HG03378 (cell line): ENCODE data around the gene VSIG10.
A peak's percentile ranks its signal among the peaks of the same experiment; 100 is the strongest.
"Not testable (repeated sequence)": the region's sequence is repeated elsewhere in the genome, so short reads cannot be mapped to it uniquely, and the experiment has no call there.

ENCODE experiments used
- ATAC-seq: cut with Tn5 transposase; IDR thresholded peaks from one replicate; pipeline ENCODE4 v1.9.1; 2021; ENCODE audit warnings: mild to moderate bottlenecking, moderate library complexity; ENCODE audit not compliant: unreplicated experiment

Gene VSIG10, protein sequence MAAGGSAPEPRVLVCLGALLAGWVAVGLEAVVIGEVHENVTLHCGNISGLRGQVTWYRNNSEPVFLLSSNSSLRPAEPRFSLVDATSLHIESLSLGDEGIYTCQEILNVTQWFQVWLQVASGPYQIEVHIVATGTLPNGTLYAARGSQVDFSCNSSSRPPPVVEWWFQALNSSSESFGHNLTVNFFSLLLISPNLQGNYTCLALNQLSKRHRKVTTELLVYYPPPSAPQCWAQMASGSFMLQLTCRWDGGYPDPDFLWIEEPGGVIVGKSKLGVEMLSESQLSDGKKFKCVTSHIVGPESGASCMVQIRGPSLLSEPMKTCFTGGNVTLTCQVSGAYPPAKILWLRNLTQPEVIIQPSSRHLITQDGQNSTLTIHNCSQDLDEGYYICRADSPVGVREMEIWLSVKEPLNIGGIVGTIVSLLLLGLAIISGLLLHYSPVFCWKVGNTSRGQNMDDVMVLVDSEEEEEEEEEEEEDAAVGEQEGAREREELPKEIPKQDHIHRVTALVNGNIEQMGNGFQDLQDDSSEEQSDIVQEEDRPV

DNA sequence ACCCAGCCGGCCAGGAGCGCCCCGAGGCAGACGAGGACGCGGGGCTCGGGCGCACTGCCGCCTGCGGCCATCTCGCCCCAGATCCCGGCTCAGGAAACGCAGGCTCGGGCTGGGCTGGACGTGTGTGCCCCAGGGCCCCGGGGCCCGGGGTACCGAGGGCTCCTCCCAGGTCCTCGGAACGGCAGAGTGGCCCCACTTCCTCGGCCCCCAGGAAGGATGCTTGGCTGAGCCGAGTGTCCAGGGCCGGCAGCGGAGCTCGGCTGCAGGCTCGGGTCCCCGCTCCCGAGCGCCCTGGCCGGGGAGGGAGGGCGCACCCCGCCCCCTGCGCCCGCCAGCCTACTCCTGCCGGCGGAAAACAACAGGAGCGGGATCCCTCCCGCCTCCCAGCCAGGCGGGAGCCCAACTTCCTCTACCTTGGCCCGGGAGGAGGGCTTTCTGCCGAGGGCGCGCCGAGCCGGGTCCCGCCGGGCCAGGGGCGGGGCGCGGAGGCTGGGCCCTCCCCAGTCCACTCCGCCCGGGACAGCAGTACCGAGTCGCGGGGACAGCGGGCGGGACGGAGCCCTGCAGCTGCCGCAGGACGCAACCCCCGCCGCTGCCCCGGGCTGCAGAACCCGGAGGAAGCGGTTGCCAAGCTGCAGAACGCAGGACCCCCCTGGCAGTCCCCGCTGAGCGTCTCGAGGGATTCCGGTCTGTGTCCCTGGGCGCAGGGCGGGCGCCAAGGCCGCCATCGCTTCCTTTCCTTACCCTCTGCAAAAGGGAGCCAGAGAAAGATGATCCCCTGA, at the start of gene VSIG10:
Gene VSIG10 (minus strand): TSS at position 411 of the 782 bp plus-strand sequence. CDS start 340 bp downstream, at position 71.
- no peak for ATAC-seq

DNA sequence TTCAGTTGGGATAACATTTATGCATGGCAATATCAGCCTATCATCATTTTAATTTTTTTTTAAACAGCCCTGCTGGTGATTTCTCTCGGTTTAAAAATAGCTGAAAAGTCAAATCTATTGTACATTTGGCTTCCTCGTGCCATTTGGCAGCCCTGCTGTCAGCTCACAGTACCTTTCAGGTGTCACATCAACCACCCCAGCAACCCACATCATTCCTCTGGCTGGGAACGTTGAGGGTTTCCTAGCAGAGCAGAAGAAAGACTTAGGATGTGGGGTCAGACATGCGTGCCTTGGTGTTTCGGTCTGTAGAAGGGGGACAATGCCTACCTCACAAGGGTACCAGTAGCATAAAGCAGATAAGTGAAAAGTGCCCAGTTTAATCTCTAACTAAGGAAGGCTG, 47.9 kb upstream of the VSIG10 start:
- no peak for ATAC-seq

DNA sequence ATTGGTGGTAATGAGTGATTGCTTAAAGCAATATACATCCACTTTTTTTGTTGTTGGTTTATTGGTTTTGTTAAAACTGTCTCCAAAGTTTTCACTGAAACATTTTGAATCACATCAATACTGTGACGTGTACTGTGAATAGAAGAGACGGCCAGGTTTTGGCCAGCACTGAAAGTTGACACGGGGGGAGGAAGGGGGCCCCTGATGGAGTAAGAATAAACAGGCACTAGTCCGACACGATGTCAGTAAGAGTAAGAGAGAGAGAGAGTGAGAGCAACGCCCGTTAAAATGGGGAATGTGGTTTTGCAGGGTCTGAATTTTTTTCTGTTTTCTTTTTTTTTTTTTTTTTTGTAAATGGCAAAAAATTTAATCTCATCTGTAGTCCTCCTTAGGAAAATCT, 46.8 kb upstream of the VSIG10 start:
- ATAC-seq, result no peak

DNA sequence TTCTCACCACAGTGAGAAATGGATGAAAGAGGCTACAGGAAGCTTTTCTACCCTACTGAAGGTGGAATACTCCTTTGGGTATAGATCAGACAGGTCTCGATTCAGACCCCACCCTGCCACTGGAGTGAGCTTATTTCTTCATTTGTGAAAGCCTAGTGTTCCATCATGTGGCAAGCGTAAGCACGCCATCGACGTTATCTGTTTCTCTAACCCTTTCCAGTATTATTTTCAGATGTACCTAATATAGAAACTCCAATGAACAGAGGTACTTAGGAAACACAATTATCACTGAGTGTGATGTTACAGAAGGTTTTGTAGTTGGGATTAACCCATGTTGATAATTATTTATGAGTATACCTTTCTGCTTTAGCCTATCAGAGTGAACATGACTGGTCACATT, 44.5 kb upstream of the VSIG10 start:
- ATAC-seq, result no peak

DNA sequence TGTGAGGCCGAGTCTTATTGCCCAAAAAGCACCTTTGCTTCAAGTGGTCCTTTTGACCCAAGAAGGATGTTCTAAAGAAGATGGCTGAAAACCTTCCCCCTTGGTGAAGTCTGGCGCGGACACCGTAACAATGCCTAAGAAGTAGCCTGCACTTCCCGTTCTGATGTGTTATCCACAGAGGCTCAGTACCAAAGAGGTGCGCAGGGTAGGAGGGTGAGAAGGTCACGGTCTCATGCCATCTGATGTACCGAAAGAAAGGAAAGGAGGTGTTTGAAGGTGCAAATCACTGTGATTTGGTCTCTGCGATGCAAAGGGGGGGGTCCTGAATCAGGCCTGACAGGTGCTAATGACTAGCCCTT, 42.0 kb upstream of the VSIG10 start:
- no peak for ATAC-seq

DNA sequence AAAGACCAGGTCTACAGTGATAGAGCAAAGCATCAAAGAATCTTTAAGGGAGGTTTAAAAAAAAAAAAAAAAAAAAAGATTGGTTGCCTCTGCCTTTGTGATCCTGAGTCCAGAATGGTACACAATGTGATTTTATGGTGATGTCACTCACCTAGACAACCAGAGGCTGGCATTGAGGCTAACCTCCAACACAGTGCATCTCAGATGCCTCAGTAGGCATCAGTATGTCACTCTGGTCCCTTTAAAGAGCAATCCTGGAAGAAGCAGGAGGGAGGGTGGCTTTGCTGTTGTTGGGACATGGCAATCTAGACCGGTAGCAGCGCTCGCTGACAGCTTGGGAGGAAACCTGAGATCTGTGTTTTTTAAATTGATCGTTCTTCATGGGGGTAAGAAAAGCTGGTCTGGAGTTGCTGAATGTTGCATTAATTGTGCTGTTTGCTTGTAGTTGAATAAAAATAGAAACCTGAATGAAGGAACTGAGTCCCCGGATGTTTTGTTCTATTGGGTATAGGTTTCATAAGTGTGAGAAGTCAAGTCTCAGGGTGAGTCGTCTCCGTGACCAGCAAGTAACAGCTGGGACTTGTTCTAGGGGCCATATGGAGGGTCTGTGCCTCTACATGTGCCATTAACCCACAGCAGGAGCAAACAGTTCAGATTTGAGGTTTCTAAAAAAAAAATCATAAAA, 41.4 kb upstream of the VSIG10 start:
- ATAC-seq, result no peak

DNA sequence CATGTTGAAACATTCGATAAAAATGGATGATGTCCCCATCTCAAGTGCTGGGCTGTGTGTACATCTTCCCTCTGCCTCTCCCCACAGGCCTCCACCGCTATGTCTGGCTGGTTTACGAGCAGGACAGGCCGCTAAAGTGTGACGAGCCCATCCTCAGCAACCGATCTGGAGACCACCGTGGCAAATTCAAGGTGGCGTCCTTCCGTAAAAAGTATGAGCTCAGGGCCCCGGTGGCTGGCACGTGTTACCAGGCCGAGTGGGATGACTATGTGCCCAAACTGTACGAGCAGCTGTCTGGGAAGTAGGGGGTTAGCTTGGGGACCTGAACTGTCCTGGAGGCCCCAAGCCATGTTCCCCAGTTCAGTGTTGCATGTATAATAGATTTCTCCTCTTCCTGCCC, 40.7 kb upstream of the VSIG10 start:
- no peak for ATAC-seq

DNA sequence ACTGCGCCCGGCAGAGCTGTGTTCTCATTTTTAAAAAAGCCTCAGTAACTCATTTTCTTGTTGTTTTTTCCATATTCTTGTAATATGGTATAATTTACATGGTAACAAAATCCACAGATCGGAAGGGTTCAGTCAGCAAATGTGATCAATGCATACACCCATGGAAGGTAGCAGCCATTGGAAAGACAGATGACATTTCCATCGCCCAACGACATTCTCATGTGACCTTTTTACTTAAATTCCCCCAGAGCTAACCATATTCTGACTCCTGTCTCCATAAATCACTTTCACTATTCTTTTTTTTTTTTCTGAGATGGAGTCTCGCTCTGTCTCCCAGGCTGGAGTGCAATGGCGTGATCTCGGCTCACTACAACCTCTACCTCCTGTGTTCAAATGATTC, 37.0 kb upstream of the VSIG10 start:
- ATAC-seq, result no peak

DNA sequence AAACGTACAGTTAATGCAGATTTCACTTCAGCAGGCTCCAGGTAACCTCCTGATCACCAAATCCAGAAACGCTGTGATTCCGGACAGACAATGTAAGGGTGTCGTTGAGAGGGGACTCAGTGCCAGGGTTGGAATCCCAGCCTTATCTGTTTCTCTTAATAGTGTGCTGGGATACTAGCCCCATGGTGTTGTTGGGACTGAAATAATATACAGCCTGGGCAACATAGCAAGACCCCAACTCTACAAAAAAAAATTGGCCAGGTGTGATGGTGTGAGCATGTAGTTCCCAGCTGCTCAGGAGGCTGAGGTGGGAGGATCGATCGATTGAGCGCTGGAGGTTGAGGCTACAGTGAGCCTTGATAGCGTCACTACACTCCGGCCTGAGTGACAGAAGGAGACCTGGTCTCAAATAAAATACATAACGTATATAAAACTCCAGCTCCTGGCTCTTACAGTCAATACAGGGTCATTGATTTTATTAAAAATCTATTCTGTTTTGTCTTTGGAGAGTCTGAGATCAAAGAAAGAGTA, 33.4 kb upstream of the VSIG10 start:
- no peak for ATAC-seq

DNA sequence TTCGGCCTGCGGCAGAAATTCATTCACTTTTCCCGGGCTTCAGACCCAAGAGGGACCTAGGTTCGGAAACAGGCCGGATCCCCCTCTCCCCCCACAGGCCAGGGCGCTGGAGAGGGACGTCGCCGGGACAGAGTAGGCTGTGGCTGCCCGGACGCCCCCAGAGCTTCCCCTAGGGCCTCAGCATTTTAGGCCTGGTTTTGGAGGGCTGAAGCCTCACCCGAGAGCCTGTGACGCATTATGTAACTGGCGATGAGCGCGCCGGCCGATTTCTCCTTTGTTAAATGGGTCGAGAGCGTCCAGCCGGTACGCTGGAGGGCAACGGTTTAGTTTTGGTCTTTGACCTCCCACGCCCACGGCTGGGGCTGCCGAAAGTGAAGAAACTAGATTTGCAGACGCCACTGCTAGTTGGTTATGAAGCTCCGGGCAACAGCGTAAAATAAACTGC, 32.8 kb upstream of the VSIG10 start:
- peak; percentile 31 for ATAC-seq

DNA sequence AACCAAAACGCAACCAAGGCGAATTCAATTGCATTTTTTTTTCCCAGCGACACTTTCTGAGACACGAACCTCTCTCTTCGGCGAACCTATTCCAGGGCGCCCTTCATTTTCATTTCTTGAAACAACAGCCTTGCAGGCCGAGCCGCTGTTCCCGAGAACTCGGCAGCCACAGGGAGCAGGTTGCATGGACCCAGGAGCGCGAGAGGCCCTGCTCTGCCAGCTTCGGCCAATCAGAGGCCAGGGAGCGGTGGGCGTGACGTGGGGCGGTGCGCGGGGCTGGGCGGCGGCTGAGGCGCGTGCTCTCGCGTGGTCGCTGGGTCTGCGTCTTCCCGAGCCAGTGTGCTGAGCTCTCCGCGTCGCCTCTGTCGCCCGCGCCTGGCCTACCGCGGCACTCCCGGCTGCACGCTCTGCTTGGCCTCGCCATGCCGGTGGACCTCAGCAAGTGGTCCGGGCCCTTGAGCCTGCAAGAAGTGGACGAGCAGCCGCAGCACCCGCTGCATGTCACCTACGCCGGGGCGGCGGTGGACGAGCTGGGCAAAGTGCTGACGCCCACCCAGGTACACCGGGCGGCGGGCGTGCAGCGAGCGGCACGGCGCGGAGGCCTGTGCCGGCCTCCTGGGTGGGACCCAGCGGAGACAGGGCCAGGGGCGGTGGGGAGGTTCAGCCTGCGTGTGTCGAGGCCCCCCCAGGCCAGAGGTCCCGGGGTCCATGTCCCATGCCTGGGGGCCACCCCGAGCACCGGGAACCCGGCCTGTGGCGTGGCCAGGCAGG, 32.2 kb upstream of the VSIG10 start, which contains the start of gene PEBP1:
Gene PEBP1 (plus strand): TSS at position 337 of the 771 bp plus-strand sequence. CDS start 86 bp downstream, at position 423.
- ATAC-seq, result peak; percentile 88

DNA sequence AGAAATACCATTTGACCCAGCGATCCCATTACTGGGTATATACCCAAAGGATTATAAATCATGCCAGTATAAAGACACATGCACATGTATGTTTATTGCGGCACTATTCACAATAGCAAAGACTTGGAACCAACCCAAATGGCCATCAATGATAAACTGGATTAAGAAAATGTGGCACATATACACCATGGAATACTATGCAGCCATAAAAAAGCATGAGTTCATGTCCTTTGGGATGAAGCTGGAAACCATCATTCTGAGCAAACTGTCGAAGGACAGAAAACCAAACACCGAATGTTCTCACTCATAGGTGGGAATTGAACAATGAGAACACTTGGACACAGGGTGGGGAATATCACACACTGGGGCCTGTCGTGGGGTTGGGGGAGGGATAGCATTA, 25.6 kb upstream of the VSIG10 start:
- not testable (repeated sequence) for ATAC-seq

DNA sequence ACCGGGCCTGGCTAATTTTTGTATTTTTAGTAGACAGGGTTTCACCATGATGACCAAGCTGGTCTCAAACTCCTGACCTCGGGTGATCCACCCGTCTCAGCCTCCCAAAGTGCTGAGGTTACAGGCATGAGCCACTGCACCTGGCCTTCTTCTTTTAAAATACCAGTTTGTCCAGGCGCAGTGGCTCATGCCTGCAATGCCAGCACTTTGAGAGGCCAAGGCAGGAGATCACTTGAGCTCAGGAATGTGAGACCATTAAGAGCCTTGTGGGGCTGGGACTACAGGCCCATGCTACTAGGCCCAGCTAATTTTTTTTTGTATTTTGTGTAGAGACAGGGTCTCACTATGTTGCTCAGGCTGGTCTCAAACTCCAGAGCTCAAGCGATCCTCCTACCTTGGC, 24.1 kb upstream of the VSIG10 start:
- ATAC-seq, result no peak

DNA sequence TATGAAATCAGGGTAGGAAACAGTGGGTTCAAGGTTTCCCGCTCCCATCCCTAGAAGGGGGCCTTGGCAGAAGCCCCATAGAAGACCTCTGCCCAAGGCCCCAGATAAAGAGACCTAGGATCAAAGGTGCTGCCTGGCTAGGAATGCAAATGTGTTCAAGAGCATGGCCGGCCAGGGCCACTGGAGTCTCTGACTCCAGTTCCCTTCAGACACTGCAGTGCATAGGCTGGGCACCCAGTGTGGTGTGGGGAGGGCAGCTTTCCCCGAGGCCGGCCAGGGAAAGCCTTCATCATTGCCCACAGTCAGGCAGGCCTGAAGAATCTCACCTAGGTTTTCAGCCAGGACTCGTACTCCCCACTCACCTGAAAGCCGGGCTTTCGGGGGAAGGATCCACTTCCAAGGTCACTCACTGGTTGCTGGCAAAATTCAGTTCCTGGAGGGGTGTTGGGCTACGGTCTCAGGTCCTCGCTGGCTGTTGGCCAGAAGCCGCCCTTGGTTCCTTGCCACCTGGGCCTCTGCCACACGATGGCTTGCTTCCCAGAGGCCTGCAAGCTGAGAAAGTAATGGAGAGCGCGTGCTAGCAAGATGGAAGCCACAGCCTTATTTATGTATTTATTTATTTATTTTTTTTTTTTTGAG, 22.4 kb upstream of the VSIG10 start:
- no peak for ATAC-seq

DNA sequence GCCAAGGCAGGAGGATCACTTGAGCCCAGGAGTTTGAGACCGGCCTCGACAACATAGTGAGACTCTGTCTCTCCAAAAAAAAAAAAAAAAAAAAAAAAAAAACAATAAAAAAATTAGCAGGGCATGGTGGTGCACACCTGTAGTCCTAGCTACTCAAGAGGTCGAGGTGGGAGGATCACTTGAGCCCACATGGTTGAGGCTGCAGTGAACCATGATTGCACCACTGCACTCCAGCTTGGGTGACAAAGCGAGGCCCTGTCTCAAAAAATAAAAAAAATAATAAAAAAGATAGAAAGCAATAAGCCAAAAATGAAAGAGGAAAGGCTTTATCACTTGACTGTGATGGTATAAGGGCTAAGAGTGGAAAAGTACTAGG, 21.9 kb upstream of the VSIG10 start:
- ATAC-seq, result no peak

DNA sequence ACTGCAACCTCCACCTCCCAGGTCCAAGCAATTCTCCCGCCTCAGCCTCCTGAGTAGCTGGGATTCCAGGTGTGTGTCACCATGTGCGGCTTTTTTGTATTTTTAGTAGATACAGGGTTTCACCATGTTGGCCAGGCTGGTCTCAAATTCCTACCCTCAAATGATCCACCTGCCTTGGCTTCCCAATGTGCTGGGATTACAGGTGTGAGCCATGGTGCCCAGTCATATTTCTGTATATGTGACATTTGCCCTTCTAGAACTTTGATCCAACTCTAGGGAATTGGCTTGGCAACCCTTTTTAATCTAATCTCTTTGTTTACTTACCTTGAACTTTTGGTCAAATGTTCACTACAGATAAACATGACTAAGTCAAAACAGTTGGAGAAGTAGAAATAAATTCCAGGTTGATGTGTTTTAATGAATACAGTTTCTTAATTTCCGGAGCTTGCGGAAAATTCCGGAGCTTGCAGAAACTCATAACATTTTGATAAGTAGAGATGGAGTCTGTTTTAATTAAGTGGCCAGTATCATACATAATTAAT, 20.6 kb upstream of the VSIG10 start:
- ATAC-seq, result no peak

DNA sequence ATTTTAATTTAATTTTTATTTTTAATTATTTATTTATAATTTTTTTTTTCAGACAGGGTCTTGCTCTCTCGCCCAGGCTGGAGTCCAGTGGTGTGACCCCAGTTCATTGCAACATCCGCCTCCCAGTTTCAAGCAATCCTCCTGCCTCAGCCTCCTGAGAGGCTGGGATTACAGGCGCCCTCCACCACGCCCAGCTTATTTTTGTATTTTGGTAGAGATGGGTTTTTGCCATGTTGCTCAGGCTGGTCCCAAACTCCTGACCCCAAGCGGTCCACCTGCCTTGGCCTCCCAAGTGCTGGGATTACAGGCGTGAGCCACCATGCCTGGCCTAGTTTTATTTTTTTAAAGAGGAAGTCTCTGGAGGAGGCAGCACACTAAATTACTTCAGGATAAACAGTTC, 18.5 kb upstream of the VSIG10 start:
- no peak for ATAC-seq

DNA sequence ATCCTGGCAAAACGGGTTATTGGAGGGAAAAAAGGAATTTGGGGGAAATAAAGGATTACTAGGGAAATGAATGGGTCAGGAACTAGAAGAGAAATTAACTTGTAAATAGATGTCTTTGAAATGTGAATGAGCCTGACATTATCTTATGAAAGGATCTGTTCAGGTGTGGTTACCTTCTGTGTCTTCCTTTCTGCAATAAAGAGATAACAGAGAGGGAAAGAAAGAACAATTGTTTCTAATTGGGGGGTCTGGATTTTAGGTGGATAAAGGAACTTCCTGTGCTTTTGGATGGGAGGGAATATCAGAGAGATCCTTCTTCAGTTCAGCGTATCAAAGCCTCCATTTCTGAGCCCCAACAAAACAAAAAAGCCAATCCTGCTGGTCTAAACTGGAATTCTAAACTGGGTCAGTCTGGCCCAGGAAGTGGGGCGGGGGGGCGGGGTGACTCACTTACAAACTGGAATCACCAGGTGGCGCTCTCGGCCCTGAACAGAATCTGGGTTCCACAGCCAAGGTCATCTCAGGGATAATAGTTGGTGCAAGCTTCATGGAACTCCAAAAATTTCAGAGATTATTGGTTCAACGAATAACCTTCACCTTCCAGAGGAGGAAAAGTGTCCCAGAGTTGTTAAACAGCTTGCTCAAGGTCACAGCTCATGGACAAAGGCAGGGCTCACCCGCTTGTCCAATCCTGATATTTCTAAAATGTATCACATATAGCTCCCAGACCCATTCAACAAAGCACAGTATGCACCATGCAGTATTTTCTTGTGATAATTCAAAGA, 17.0 kb upstream of the VSIG10 start:
- no peak for ATAC-seq

DNA sequence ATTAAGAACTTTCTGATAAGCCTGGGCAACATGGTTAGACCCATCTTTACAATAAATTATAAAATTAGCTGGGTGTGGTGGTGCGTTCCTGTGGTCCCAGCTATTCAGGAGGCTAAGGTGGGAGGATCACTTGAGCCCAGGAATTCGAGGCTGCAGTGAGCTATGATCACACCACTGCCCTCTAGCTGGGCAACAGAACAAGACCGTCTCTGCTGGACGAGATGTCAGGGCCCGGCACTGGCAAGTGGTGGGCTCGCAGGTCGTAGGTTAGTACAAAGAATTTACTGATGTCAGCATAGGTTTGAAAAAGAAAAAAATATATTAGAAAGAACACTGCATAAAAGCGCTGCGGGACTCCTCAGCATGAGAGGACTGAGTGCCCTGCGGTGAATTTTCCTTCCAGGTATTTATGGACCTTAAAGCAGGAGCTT, 15.7 kb upstream of the VSIG10 start:
- no peak for ATAC-seq
